Activated B cell treated with CpG ODN at 0.5 μM for 24 hours (primary cell): Measurements from ENCODE around the gene ZNF532. TPM values are rescaled to one million over a fixed set of nuclear protein-coding genes. Genes with fewer than 3 reads are reported as not detected.
"Not testable (repeated sequence)": the region's sequence is repeated elsewhere in the genome, so short reads cannot be mapped to it uniquely, and the experiment has no call there.

Experiments used
- ATAC-seq: fragments of 200-7000 bp; cut with Tn5 transposase; one replicate; pipeline ENCODE4 v1.10.0; 2021; ENCODE audit warnings: low read depth, mild to moderate bottlenecking, moderate library complexity
- CTCF ChIA-PET: fragments of 350-600 bp; sonication (Branson Sonifier 250); formaldehyde crosslinking; loops from one replicate; lab custom pipeline; 2021; ENCODE audit warnings: antibody characterized with exemption; lab: Charles Lee
- POLR2A ChIA-PET: fragments of 350-600 bp; sonication (Branson Sonifier 250); formaldehyde crosslinking; loops from one replicate; lab custom pipeline; 2021; ENCODE audit warnings: antibody characterized with exemption; lab: Charles Lee
- DNase-seq: peaks from one replicate; pipeline ENCODE4 v3.0.0; 2022
- H3K27ac Mint-ChIP-seq: one replicate; pipeline ENCODE4 v1.8.0; 2020; ENCODE audit warnings: mixed read lengths
- H3K27me3 Mint-ChIP-seq: one replicate; pipeline ENCODE4 v1.8.0; 2021; ENCODE audit warnings: mixed read lengths
- H3K36me3 Mint-ChIP-seq: one replicate; pipeline ENCODE4 v1.8.0; 2021; ENCODE audit warnings: low read depth, mixed read lengths
- H3K4me1 Mint-ChIP-seq: one replicate; pipeline ENCODE4 v1.8.0; 2021; ENCODE audit warnings: mixed read lengths
- H3K4me3 Mint-ChIP-seq: one replicate; pipeline ENCODE4 v1.8.0; 2020; ENCODE audit warnings: mild to moderate bottlenecking, mixed read lengths
- H3K9me3 Mint-ChIP-seq: one replicate; pipeline ENCODE4 v1.8.0; 2020; ENCODE audit warnings: mixed read lengths
- CTCF ChIP-seq: fragments of 200-600 bp; IDR thresholded peaks from one replicate; pipeline ENCODE4 v1.8.0; 2022; ENCODE audit warnings: antibody characterized with exemption, mild to moderate bottlenecking
- intact Hi-C: fragments of 100-400 bp; cut with micrococcal nuclease; formaldehyde crosslinking; loops from one replicate; pipeline ENCODE4 v1.15.1; 2024
- total RNA-seq: library from RNA; stranded (reverse); gene quantifications from 2 replicates; pipeline ENCODE4 v1.2.3, GENCODE V29; 2022

ZNF532 gene
- total RNA-seq, 1 donor from 2014 or later: 106 TPM

GRCh38 chr18:58853561-58853960 lies 11.1 kb upstream of the ZNF532 start:
- intact Hi-C loops: no loop called here
- Mint-ChIP-seq H3K36me3 (no peaks in the 10 kb centered on the region), H3K4me3 (no peak overlapping the region), H3K27ac (no peak overlapping the region), H3K9me3 (no peaks in the 10 kb centered on the region), H3K4me1 (peaks cover 8% of the 10 kb centered on the region), H3K27me3 (peaks cover 5% of the 10 kb centered on the region)
- TF ChIP-seq CTCF: no peak
- ChIA-PET POLR2A (no interaction called here), CTCF (no interaction called here)
- DNase-seq (no peak), ATAC-seq (no peak)

DNA sequence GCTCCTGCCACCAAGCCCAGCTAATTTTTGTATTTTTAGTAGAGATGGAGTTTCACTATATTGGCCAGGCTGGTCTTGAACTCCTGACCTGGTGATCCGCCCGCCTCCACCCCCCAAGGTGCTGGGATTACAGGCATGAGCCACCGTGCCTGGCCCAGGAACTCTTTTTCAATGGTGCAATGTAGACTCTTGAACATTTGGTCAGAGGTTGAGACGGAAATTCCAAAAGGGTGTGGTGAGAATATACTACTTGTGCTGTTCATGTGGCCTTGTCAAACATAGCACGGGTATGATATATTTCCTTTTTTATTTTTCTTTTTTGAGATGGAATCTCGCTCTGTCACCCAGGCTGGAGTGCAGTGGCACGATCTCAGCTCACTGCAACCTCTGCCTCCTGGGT lies 9.2 kb upstream of the ZNF532 start:
- ATAC-seq, intact Hi-C loops, DNase-seq, H3K9me3 Mint-ChIP-seq, POLR2A ChIA-PET, H3K4me1 Mint-ChIP-seq, H3K27me3 Mint-ChIP-seq, H3K36me3 Mint-ChIP-seq, H3K4me3 Mint-ChIP-seq, CTCF ChIA-PET: not testable (repeated sequence)
- peak overlapping the region; percentile 41 for H3K27ac Mint-ChIP-seq

- H3K9me3 Mint-ChIP-seq: no peaks in the 10 kb centered on the region
- ATAC-seq: no peak
- POLR2A ChIA-PET: no interaction called here
- no peak for TF ChIP-seq CTCF
- peaks cover 6% of the 10 kb centered on the region for H3K4me1 Mint-ChIP-seq
- no peak overlapping the region for H3K4me3 Mint-ChIP-seq
- H3K27me3 Mint-ChIP-seq: no peaks in the 10 kb centered on the region
- CTCF ChIA-PET: interaction anchor here (0.5 kb wide), 1 partner anchor 32 kb away, joined by 4 read pairs; no protein-coding TSS in a partner anchor
- H3K27ac Mint-ChIP-seq: no peak overlapping the region
- intact Hi-C loops: no loop called here
- no peaks in the 10 kb centered on the region for H3K36me3 Mint-ChIP-seq
- no peak for DNase-seq
Measured at GRCh38 chr18:58856881-58857280, 7.8 kb upstream of the ZNF532 start.

DNA sequence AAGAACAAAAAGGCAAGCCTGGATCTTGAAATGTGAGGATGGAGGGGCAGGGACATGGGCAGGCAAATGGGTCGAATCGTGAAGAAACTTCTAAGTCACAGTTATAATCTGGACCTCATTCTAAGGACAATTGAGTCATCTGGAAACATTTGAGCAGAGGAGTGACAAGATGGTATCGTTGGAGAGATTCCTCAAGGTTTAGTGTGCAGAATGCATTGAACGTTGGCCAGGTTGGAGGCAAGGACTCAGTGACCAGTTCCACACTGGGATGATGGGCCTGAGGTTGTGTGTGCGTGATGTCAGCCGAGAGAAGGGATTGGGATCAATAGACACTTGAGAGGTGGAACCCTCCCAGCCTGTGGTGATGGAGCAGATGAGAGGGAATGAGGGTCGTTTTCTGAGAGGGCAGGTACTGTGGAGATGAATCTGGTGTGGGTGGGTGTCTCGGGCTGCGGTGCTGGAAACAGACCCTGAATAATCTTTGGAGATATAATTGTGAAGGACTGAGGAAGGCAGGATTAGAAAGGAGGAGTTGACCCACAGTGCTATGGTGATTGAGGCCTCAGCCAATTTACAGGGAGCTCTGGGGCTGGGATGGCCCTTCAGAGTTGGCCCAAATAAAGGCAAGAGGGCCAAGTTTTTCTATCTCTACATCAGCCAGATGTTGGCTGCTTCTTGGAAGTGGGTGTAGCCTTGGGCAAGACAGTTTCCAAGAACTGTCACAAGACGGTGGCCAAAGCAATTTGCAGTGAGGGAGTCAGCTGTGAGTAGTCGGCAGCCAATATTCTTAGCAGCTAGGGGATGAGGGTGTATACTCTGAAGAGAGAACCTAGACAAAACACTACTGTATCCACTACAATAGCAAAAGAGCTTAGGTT lies 5.8 kb upstream of the ZNF532 start:
- no peak for TF ChIP-seq CTCF
- Mint-ChIP-seq H3K27ac (peak overlapping the region; percentile 16), H3K4me1 (peaks cover 16% of the 10 kb centered on the region), H3K9me3 (no peaks in the 10 kb centered on the region), H3K27me3 (no peaks in the 10 kb centered on the region), H3K4me3 (no peak overlapping the region), H3K36me3 (no peaks in the 10 kb centered on the region)
- DNase-seq (no peak), ATAC-seq (no peak)
- intact Hi-C loops: no loop called here
- CTCF ChIA-PET: no interaction called here
- POLR2A ChIA-PET: interaction anchor here (0.6 kb wide), 1 partner anchor 1142 kb away, joined by 4 read pairs; no protein-coding TSS in a partner anchor

- CTCF ChIA-PET: no interaction called here
- intact Hi-C loops: loop anchor here (5.0 kb wide), 2 partner anchors 78 to 277 kb away; partner anchors contain the start of gene SEC11C
Measured at GRCh38 chr18:58859907-58860306, 4.8 kb upstream of the ZNF532 start.

More at GRCh38 chr18:58859907-58860306, 4.8 kb upstream of the ZNF532 start:
- no peak for DNase-seq
- ATAC-seq: no peak
- TF ChIP-seq CTCF: no peak
- Mint-ChIP-seq H3K9me3 (no peaks in the 10 kb centered on the region), H3K4me3 (no peak overlapping the region), H3K4me1 (peaks cover 23% of the 10 kb centered on the region), H3K27ac (no peak overlapping the region), H3K27me3 (no peaks in the 10 kb centered on the region), H3K36me3 (peaks cover 2% of the 10 kb centered on the region)
- POLR2A ChIA-PET: no interaction called here
